Activated T-cell treated with anti-CD3 and anti-CD28 coated beads, Interleukin-2, amount 50 U/mL, for 72 hours (primary cell): ENCODE measurements around the gene TSEN15. TPM values are rescaled to one million over a fixed set of nuclear protein-coding genes. Genes with fewer than 3 reads are reported as not detected.

Experiments used
- ATAC-seq, 2 donors: fragments of 150-1000 bp; cut with Tn5 transposase; replicated peaks in 1 of 2; 2 replicates each; pipeline ENCODE4 v1.10.0; 2021; ENCODE audit warnings: moderate library complexity in 2 of 2, mild to moderate bottlenecking in 1 of 2
- DNase-seq, 2 donors: peaks; one replicate each; pipeline ENCODE4 v3.0.0; 2021 to 2022; ENCODE audit warnings: mixed read lengths in 1 of 2
- H3K27ac Mint-ChIP-seq: one replicate; pipeline ENCODE4 v1.8.0; 2022; ENCODE audit warnings: mild to moderate bottlenecking, moderate library complexity, mixed read lengths
- H3K27me3 Mint-ChIP-seq: one replicate; pipeline ENCODE4 v1.8.0; 2022; ENCODE audit warnings: low read depth, mixed read lengths
- H3K36me3 Mint-ChIP-seq, 2 donors: one replicate each; pipeline ENCODE4 v1.8.0; 2022; ENCODE audit warnings: mixed read lengths in 2 of 2, mild to moderate bottlenecking in 1 of 2; ENCODE audit not compliant: insufficient read depth in 2 of 2
- H3K4me1 Mint-ChIP-seq: one replicate; pipeline ENCODE4 v1.8.0; 2022; ENCODE audit warnings: low read depth, mixed read lengths
- H3K4me3 Mint-ChIP-seq, 2 donors: one replicate each; pipeline ENCODE4 v1.8.0; 2022; ENCODE audit warnings: mild to moderate bottlenecking in 2 of 2, mixed read lengths in 2 of 2, moderate library complexity in 2 of 2
- H3K9me3 Mint-ChIP-seq, 2 donors: one replicate each; pipeline ENCODE4 v1.8.0; 2022; ENCODE audit warnings: mixed read lengths in 2 of 2
- total RNA-seq, 2 donors: library from RNA; stranded (reverse); gene quantifications; one replicate each; pipeline ENCODE4 v1.2.3, GENCODE V29; 2022

TSEN15 gene
- total RNA-seq, 2 donors from 2014 or later, result 74.2 to 82.3 TPM

GRCh38 chr1:184101141-184101540, 49.6 kb downstream of the TSEN15 start:
- peaks cover 9 to 17% of the 10 kb centered on the region in 2 donors for H3K36me3 Mint-ChIP-seq
- no peak for ATAC-seq
- no peaks in the 10 kb centered on the region for H3K27me3 Mint-ChIP-seq

DNA sequence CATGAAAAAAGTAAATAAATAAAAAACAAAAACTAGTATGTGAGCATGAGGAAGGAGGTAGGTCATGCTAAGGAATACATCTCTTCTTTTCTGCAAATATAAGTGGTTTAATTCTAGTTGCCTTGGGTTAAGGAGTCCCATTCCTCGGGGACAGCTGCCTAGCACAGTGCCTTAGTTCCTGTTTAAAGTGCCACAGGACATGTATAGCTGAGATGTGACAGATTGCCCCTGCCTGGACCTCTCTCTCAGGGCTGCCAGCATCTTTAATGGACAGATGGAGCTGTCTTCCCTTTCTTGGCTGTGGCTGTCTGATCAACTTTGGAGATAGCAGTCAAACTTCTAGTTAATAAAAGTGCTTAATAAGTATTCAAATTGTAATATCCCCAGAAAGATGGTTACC, 50.0 kb downstream of the TSEN15 start:
- H3K9me3 Mint-ChIP-seq, result peaks cover 5 to 12% of the 10 kb centered on the region in 2 donors

More at GRCh38 chr1:184101141-184101540, 49.6 kb downstream of the TSEN15 start:
- Mint-ChIP-seq H3K4me1 (no peaks in the 10 kb centered on the region), H3K27ac (no peak overlapping the region), H3K4me3 (no peak overlapping the region), H3K9me3 (peaks cover 5 to 8% of the 10 kb centered on the region in 2 donors)
- DNase-seq, result no peak

GRCh38 chr1:184110272-184111204, 59.0 kb downstream of the TSEN15 start:
- DNase-seq, result no peak
- Mint-ChIP-seq H3K36me3 (peaks cover 12 to 14% of the 10 kb centered on the region in 2 donors), H3K4me1 (peaks cover 5% of the 10 kb centered on the region), H3K9me3 (peaks cover 7 to 17% of the 10 kb centered on the region in 2 donors), H3K4me3 (no peak overlapping the region), H3K27ac (no peak overlapping the region), H3K27me3 (no peaks in the 10 kb centered on the region)
- ATAC-seq, result peak; percentile 29 to 43

More for the DNA sequence above, 50.0 kb downstream of the TSEN15 start:
- Mint-ChIP-seq H3K4me1 (no peaks in the 10 kb centered on the region), H3K4me3 (no peak overlapping the region), H3K27ac (no peak overlapping the region), H3K27me3 (no peaks in the 10 kb centered on the region), H3K36me3 (peaks cover 8 to 20% of the 10 kb centered on the region in 2 donors)
- ATAC-seq, result no peak
- no peak for DNase-seq

DNA sequence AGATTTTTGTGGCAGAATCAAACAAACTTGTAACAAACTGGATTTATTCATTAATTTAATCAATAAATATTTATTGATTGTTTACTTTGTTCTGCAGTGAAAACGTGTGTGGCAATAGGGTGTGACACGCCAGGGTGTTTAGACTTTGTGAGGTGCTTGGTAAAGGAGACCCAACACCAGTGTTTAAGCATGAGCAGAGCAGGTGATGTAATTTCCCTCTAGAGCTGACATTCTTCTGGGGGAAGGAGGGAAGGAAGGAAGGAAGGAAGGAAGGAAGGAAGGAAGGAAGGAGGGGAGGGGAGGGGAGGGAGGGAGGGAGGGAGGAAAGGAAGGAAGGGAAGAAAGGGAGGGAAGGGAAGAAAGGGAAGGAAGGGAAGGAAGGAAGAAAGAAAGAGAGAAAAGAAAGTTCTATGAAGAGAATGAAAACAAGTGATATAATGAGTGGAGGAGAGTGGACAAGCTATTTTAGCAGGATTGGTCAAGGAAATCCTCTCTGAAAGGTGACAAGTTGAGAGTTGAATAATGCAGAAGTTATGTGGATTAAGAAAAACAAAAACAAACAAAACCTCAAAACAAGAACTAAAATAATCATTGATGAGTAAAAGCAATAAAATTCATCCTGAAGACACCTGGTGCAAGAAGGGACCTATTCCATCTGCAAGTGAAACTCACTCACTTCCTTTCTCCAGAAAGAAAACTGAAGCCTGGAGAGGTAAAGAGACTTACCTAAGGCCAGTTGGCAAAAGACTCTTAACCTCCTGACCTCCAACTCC, 60.8 kb downstream of the TSEN15 start:
- H3K27ac Mint-ChIP-seq, result no peak overlapping the region
- peaks cover 2 to 5% of the 10 kb centered on the region in 2 donors for H3K9me3 Mint-ChIP-seq
- no peak overlapping the region for H3K4me3 Mint-ChIP-seq
- no peaks in the 10 kb centered on the region for H3K27me3 Mint-ChIP-seq
- peaks cover 2 to 4% of the 10 kb centered on the region in 2 donors for H3K36me3 Mint-ChIP-seq
- DNase-seq (no peak), ATAC-seq (no peak)
- peaks cover 5% of the 10 kb centered on the region for H3K4me1 Mint-ChIP-seq

DNA sequence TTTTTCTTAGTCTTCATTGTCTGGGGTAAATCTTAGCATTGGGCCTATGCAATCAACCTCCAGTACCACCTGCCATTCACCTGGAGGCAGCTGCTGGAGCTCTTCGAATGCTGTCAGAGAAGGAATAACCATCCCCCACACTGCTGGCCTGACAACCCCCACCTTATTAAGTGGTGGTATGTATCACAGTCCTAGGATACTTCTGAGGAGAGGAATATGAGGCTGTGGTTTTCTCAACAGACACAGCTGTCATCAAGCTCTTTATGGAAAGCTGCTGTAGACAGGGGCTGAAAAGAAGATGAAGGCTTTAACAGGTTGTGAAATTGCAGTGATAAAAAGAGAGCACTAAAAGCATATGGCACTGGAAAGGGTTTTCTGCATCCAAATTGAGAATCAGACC, 61.7 kb downstream of the TSEN15 start:
- Mint-ChIP-seq H3K27ac (no peak overlapping the region), H3K4me1 (peaks cover 5% of the 10 kb centered on the region), H3K36me3 (peaks cover 0 to 3% of the 10 kb centered on the region in 2 donors), H3K4me3 (no peak overlapping the region), H3K9me3 (peaks cover 2 to 3% of the 10 kb centered on the region in 2 donors), H3K27me3 (no peaks in the 10 kb centered on the region)
- ATAC-seq (no peak), DNase-seq (no peak)

DNA sequence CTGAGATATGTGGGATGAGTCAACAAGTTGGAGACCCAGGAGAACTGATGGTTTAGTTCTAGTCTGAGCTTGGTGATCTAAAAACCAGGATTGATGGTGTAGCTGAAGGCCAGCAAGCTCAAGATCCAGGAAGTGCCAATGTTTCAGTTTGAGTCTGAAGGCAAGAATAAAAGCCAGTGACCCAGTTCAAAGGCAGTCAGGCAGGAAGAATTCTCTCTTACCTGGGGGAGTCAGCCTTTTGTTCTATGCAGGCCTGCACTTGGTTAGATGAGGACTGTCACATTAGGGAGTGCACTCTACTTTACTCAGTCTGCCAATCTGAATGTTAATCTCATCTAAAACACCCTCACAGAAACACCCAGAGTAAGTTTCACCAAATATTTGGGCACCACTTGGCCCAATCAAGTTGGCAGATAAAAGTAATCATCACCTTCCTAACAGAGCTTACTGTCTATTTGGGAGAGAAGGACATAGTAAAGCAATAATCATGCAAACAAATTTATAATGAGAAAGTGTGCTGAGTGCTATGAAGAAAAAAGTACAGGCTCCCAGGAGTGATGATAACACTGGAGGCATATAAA, 63.4 kb downstream of the TSEN15 start:
- ATAC-seq, result no peak
- peaks cover 2 to 3% of the 10 kb centered on the region in 2 donors for H3K9me3 Mint-ChIP-seq
- DNase-seq, result no peak
- no peaks in the 10 kb centered on the region for H3K27me3 Mint-ChIP-seq
- no peak overlapping the region for H3K27ac Mint-ChIP-seq
- peaks cover 0 to 1% of the 10 kb centered on the region in 2 donors for H3K36me3 Mint-ChIP-seq
- peaks cover 5% of the 10 kb centered on the region for H3K4me1 Mint-ChIP-seq
- H3K4me3 Mint-ChIP-seq, result no peak overlapping the region

GRCh38 chr1:184116287-184116686, 64.8 kb downstream of the TSEN15 start:
- Mint-ChIP-seq H3K4me3 (no peak overlapping the region), H3K4me1 (no peaks in the 10 kb centered on the region), H3K27ac (no peak overlapping the region), H3K27me3 (no peaks in the 10 kb centered on the region), H3K36me3 (peaks cover 0 to 1% of the 10 kb centered on the region in 2 donors), H3K9me3 (peaks cover 2 to 3% of the 10 kb centered on the region in 2 donors)
- ATAC-seq (no peak), DNase-seq (no peak)

- H3K27me3 Mint-ChIP-seq, result no peaks in the 10 kb centered on the region
- no peak for ATAC-seq
- H3K36me3 Mint-ChIP-seq, result peaks cover 0 to 4% of the 10 kb centered on the region in 2 donors
- no peak overlapping the region for H3K4me3 Mint-ChIP-seq
- DNase-seq, result no peak
- no peak overlapping the region for H3K27ac Mint-ChIP-seq
- H3K9me3 Mint-ChIP-seq, result peaks cover 2 to 3% of the 10 kb centered on the region in 2 donors
- H3K4me1 Mint-ChIP-seq, result no peaks in the 10 kb centered on the region
Measured at GRCh38 chr1:184118046-184118445, 66.5 kb downstream of the TSEN15 start.

Other genes starting within 250 kb of the TSEN15 start
- gene RGL1, start 246.6 kb upstream of the TSEN15 start, total RNA-seq, result 1 to 10 TPM; 1.7 to 2.2 TPM
- gene COLGALT2, start 14.0 kb upstream of the TSEN15 start, total RNA-seq, result 10 to 100 TPM in 1 of 2 donors, 1 to 10 TPM in 1; 7.6 to 10.7 TPM